HG02588 (cell line): ENCODE measurements around the gene NIT1.
"Not testable (repeated sequence)": the region's sequence is repeated elsewhere in the genome, so short reads cannot be mapped to it uniquely, and the experiment has no call there.

Source experiments
- ATAC-seq: cut with Tn5 transposase; IDR thresholded peaks from one replicate; pipeline ENCODE4 v1.9.1; 2021; ENCODE audit warnings: mild to moderate bottlenecking, moderate library complexity; ENCODE audit not compliant: unreplicated experiment

Gene NIT1

GRCh38 chr1:161111527-161111926 lies 6.4 kb upstream of the NIT1 start:
- no peak for ATAC-seq

GRCh38 chr1:161113915-161114314 lies 4.0 kb upstream of the NIT1 start:
- no peak for ATAC-seq

- no peak for ATAC-seq
Measured at GRCh38 chr1:161114556-161114955, 3.3 kb upstream of the NIT1 start.

GRCh38 chr1:161115132-161115711 lies 2.7 kb upstream of the NIT1 start:
- no peak for ATAC-seq

GRCh38 chr1:161115961-161116360 lies 1.9 kb upstream of the NIT1 start:
- ATAC-seq, result not testable (repeated sequence)

GRCh38 chr1:161119092-161119903 lies 1.4 kb downstream of the NIT1 start:
- no peak for ATAC-seq

- no peak for ATAC-seq
Measured at GRCh38 chr1:161121042-161121650, 3.2 kb downstream of the NIT1 start.

GRCh38 chr1:161121834-161122233 lies 3.9 kb downstream of the NIT1 start:
- ATAC-seq, result no peak

- no peak for ATAC-seq
Measured at GRCh38 chr1:161122967-161123366, 5.1 kb downstream of the NIT1 start.

GRCh38 chr1:161127649-161128048 lies 9.7 kb downstream of the NIT1 start:
- no peak for ATAC-seq

GRCh38 chr1:161128591-161129420 lies 10.9 kb downstream of the NIT1 start:
- ATAC-seq, result no peak

GRCh38 chr1:161130266-161130665 lies 12.4 kb downstream of the NIT1 start:
- no peak for ATAC-seq

- no peak for ATAC-seq
Measured at GRCh38 chr1:161131523-161132409, 13.9 kb downstream of the NIT1 start.

GRCh38 chr1:161132410-161133219 lies 14.7 kb downstream of the NIT1 start, which contains the start of gene DEDD:
Gene DEDD (minus strand): TSS chr1:161132667. CDS start chr1:161124462, 8,205 bp downstream.
- ATAC-seq, result peak; percentile 89

GRCh38 chr1:161133220-161133740 lies 15.4 kb downstream of the NIT1 start:
- no peak for ATAC-seq

GRCh38 chr1:161137881-161138280 lies 20.0 kb downstream of the NIT1 start:
- no peak for ATAC-seq

GRCh38 chr1:161138431-161138830 lies 20.5 kb downstream of the NIT1 start:
- no peak for ATAC-seq

GRCh38 chr1:161139766-161140165 lies 21.9 kb downstream of the NIT1 start:
- no peak for ATAC-seq

GRCh38 chr1:161140755-161141400 lies 23.0 kb downstream of the NIT1 start:
- no peak for ATAC-seq
